ENCODE results near the gene DDIT3.
A peak's percentile ranks its signal among the peaks of the same experiment; 100 is the strongest.

The DDIT3 gene

DNA sequence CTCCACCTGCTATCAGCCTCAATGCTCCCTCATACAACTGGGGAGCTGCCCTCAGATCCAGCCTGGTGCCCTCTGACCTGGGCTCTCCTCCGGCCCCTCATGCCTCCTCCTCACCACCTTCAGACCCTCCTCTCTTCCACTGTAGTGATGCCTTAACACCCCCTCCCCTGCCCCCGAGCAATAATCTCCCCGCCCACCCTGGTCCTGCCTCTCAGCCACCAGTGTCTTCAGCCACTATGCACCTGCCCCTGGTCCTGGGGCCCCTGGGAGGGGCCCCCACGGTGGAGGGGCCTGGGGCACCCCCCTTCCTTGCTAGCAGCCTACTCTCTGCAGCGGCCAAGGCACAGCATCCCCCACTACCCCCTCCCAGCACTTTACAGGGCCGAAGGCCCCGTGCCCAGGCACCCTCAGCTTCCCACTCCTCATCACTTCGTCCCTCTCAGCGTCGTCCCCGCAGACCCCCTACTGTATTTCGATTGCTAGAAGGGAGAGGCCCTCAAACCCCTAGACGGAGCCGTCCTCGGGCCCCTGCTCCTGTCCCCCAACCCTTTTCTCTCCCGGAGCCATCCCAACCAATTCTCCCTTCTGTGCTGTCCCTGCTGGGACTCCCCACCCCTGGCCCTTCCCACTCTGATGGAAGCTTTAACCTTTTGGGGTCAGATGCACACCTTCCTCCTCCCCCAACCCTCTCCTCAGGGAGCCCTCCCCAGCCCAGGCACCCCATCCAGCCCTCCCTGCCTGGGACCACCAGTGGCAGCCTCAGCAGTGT, 5.5 kb upstream of the DDIT3 start:
- TF ChIP-seq, protein P1, sequence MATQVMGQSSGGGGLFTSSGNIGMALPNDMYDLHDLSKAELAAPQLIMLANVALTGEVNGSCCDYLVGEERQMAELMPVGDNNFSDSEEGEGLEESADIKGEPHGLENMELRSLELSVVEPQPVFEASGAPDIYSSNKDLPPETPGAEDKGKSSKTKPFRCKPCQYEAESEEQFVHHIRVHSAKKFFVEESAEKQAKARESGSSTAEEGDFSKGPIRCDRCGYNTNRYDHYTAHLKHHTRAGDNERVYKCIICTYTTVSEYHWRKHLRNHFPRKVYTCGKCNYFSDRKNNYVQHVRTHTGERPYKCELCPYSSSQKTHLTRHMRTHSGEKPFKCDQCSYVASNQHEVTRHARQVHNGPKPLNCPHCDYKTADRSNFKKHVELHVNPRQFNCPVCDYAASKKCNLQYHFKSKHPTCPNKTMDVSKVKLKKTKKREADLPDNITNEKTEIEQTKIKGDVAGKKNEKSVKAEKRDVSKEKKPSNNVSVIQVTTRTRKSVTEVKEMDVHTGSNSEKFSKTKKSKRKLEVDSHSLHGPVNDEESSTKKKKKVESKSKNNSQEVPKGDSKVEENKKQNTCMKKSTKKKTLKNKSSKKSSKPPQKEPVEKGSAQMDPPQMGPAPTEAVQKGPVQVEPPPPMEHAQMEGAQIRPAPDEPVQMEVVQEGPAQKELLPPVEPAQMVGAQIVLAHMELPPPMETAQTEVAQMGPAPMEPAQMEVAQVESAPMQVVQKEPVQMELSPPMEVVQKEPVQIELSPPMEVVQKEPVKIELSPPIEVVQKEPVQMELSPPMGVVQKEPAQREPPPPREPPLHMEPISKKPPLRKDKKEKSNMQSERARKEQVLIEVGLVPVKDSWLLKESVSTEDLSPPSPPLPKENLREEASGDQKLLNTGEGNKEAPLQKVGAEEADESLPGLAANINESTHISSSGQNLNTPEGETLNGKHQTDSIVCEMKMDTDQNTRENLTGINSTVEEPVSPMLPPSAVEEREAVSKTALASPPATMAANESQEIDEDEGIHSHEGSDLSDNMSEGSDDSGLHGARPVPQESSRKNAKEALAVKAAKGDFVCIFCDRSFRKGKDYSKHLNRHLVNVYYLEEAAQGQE (IDR thresholded peaks at IDR 0.05; ENCODE audit: insufficient read depth in 1 of 2, low read depth in 2 of 2, low read length in 2 of 2): no peak
- TF ChIP-seq POLR2AphosphoS5 (IDR thresholded peaks at IDR 0.05; ENCODE audit: low read depth, low read length): no peak
- no peak for TF ChIP-seq SIN3A (IDR thresholded peaks at IDR 0.05; ENCODE audit: borderline replicate concordance, insufficient read depth, low read length)
- no peak for TF ChIP-seq FOXP2 (optimal IDR thresholded peaks at IDR 0.05; ENCODE audit: borderline replicate concordance, extremely low read depth, extremely low read length, insufficient read depth)
- no peak for TF ChIP-seq TAF1 (IDR thresholded peaks at IDR 0.05; ENCODE audit: borderline replicate concordance, insufficient read depth, low read length)

DNA sequence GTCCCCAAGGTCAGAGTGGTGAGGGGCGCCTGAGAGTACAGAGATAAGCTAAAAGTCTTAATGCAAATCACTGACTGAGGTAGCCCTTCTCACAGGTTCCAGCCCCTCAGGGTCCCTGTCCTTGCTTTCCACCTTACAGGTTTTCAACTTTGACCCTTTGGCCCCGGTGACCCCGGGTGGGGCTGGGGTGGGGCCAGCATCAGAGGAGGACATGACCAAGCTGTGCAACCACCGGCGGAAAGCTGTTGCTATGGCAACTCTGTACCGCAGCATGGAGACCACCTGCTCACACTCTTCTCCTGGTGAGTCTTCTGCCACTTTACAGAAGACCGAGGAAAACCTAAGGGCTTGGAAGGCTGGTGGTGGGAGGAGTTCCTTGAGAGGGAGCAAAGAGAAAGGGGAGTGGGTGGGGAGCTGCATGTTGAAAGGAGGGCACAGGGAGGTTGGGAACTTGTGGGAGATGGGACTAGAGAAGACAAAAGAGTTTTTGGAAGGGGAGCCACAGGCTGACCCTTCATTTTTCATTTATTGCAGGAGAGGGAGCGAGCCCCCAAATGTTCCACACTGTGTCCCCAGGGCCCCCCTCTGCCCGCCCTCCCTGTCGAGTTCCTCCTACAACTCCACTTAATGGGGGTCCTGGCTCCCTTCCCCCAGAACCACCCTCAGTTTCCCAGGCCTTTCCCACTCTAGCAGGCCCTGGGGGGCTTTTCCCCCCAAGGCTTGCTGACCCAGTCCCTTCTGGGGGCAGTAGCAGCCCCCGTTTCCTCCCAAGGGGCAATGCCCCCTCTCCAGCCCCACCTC, 4.7 kb upstream of the DDIT3 start:
- TF ChIP-seq FOXP2 (optimal IDR thresholded peaks at IDR 0.05; ENCODE audit: borderline replicate concordance, extremely low read depth, extremely low read length, insufficient read depth) (no peak), POLR2AphosphoS5 (IDR thresholded peaks at IDR 0.05; ENCODE audit: low read depth, low read length) (no peak), SIN3A (IDR thresholded peaks at IDR 0.05; ENCODE audit: borderline replicate concordance, insufficient read depth, low read length) (no peak), TAF1 (IDR thresholded peaks at IDR 0.05; ENCODE audit: borderline replicate concordance, insufficient read depth, low read length) (no peak)
- TF ChIP-seq, protein P1 (IDR thresholded peaks at IDR 0.05; ENCODE audit: insufficient read depth in 1 of 2, low read depth in 2 of 2, low read length in 2 of 2): no peak

DNA sequence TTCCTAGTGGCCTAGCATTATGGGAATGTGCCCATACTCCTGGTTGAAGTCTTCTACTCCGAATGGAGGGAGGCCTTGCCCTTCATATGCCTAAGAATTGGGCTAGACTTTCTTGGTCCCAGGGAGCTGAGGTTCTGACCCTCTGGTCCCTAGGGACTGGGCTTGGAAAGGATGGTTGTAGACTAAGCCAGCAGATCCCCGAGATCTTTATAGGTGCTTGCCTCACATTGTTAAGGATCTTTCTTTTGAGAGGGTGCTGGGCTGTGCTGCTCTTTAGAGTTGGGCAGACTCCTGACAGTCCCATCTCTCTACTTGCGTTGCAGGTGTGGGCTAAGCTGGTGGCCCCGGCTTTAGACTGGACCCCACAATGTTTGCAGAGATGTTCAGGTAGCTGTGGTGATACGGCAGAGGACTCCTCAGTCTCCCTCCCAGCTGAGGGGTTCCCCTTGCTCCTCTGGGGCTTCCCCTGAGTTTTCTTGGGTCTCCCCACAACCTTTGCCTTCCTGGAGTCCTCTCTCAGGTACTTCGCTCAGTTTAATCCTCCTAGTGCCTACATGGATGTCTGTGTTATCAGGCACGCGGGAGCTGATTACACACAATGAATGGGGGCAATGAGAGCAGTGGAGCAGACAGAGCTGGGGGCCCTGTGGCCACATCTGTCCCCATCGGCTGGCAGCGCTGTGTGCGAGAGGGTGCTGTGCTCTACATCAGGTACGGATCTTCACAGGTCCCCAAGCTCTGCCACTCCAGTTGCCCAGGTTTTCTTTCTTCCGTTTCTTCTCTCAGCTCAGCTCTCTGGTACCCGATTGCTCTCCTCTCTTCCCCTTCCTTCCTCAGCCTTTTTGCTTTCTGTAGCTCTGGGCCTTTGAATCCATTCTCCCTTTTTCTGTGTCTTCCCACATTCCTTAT, 3.6 kb upstream of the DDIT3 start:
- TF ChIP-seq TAF1 (IDR thresholded peaks at IDR 0.05; ENCODE audit: borderline replicate concordance, insufficient read depth, low read length) (no peak), POLR2AphosphoS5 (IDR thresholded peaks at IDR 0.05; ENCODE audit: low read depth, low read length) (0 out of 2 replicates have a peak, but pooled peaks have one; percentile 14)

DNA sequence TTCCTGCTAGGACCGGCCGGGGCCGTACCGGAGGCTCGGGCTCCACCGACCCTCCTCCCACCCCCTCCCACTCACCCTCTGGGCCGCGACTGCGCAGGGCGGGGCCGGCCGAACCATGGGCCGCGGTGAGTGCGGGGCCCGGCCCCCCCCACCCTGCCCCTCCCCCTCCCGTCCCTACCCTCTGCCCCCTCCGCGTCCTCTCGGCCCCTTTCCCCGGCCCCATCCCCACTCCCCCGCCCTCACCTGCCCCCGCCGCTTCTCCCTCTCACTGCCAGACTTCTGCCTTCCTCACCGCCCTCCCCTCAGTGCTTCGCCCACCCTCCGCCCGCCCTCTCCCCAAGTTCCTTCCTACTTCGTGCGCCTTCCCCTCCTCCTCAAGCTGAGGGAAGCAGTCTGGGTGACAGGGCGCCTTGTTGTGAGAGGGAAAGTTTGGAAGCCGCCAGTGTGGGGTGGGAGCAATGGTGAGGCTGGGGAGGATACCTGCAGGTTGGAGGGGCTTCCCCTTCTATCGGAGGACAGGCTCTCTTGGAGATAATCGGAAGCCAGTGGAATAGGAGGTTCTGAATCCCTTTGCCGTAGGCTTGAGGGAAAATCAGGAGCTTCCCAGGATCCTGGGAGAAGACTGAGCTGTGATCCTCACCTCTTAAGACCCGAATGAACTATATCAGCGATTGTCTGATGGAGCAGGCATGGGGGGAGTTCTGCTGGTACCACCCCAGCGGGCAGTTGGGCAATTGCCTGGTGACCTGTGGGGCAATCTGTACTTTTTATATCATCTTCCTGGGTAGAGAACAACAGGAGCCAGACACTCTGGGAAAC, 2.8 kb upstream of the DDIT3 start:
- TF ChIP-seq TAF1 (IDR thresholded peaks at IDR 0.05; ENCODE audit: borderline replicate concordance, insufficient read depth, low read length) (no peak), POLR2AphosphoS5 (IDR thresholded peaks at IDR 0.05; ENCODE audit: low read depth, low read length) (peak; percentile 45; the same call in 1 of the 2 replicates)

DNA sequence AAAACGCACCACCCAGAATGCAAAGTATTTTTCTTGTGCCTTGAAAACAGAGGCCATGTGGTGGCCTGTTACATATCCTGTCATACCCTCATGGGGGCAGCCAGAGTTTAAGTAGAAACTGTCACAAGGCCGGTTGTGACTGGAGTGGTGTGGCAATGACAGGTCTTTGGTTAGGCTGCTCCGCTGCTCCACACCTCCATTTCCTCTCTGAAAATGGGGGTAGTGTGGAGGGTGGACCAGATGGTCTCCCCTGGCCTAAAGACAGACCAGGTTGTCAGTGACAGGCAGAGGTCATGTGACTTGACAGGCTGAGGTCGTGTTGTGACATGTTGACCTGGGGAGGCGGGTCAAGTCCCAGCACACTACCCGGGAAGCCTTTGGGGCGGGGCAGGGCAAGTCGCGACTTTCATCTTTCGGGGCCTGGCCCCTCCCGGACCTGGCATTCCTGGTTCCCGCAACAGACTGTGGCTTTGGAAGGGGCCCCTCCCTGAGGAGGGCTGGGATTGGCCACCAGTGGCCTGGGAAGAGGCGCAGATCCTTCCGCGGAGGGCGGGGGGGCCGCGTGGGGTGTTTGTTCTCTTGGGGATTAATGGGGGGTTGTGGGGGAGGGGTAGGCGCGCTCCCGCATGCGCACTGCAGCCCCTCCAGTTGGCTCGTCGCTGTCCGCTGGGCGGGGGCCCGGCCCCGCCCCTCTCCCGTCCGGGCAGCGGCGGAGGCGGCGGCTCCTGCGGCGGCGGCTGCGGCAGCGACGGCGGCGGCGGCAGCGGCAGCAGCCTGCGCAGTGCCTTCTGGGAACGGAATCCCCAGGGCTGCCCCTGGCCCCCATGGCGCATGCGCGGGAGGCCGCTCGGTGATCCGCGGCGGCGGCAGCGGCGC, 1.9 kb upstream of the DDIT3 start, which contains the start of gene MBD6:
Gene MBD6 (plus strand): TSS at position 814 of the 876 bp plus-strand sequence. CDS start 1,480 bp downstream, outside the sequence.
- TF ChIP-seq SIN3A (IDR thresholded peaks at IDR 0.05; ENCODE audit: borderline replicate concordance, insufficient read depth, low read length): no peak; the same call in 1 of the 2 replicates
- no peak for TF ChIP-seq FOXP2 (optimal IDR thresholded peaks at IDR 0.05; ENCODE audit: borderline replicate concordance, extremely low read depth, extremely low read length, insufficient read depth)
- TF ChIP-seq, protein P1 (IDR thresholded peaks at IDR 0.05; ENCODE audit: insufficient read depth in 1 of 2, low read depth in 2 of 2, low read length in 2 of 2): no peak
- TF ChIP-seq POLR2AphosphoS5 (IDR thresholded peaks at IDR 0.05; ENCODE audit: low read depth, low read length): peak; percentile 50; the same call in 1 of the 2 replicates
- TF ChIP-seq TAF1 (IDR thresholded peaks at IDR 0.05; ENCODE audit: borderline replicate concordance, insufficient read depth, low read length): no peak

All from PFSK-1 (cell line).